NCI-H187 (cell line): ENCODE results near the gene LRRC4C.
"Not testable (repeated sequence)": the region's sequence is repeated elsewhere in the genome, so short reads cannot be mapped to it uniquely, and the experiment has no call there.

ENCODE experiments used
- DNase-seq, 2 experiments: peaks; one replicate each; lab custom pipeline; 2025; lab: John Stamatoyannopoulos, UW

LRRC4C gene

GRCh38 chr11:40867991-40868632, 591.3 kb downstream of the LRRC4C start:
- no peak for DNase-seq

- not testable (repeated sequence) for DNase-seq
These were observed 601.7 kb downstream of the LRRC4C start for GRCh38 chr11:40857754-40858153.

DNA sequence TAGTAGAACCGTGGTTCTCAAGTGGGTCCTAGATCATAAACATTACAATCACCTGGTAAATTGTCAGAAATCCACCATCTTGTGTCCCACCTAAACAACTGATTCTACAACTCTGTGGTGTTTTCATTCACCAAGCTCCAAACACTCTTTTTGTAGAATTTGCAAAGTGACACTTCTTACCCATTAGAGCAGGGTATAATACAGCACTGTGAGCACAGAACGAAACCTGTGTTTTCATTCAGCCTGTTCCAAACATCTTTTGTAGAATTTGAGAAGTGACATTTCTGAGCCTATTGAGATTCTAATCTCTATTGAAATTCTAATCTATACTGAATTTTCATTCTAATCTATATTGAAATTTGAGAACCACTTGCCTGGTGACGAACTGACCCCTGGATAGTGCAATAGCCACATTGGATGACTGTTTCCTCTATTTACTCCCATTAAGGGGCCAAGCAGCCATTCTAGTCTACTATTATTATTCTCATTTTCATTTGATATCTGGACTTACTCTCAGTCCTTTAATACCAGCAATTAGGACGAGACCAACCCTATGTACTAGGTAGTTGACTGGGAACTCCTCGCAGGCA, 616.6 kb downstream of the LRRC4C start:
- no peak for DNase-seq

DNA sequence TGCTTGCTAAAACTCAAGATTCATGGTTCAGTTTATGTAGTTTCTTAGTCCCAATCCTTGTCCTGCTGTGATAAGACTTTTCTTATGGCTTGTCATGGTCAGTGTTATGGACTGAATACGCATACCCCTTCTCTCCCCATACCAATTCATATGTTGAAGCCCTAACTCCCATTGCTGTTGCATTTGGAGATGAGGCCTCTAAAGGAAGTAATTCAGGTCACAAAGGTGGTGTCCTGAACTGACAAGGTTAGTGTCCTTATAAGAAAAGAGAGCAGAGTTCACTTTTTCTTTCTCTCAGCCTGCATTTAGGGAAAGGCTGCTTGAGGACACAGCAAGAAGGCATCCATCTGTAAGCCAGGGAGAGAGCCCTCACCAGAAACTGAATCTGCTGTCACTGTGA, 618.2 kb downstream of the LRRC4C start:
- DNase-seq, result no peak

DNA sequence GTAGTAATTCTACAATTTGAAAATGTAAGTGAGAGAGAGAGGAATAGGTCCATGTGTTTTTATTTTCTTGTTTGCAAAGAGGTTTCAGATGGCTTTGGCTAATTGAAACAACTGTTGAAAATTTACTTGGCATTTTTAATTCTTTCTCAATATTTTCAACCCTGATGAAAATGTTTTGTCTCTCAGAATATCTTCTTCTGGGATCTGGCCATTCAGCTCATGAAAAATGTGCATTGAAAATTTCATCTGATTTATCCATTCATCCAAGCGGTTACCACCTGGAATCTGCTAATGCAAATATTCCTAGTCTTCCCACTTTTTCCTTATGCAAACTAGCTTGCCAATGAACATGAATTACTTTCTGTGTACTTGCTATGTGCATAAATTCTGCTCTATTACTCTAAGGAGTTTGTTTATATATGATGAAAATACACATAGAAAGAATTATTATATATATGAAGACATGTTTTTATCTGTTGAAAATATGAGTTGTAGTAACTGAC, 621.2 kb downstream of the LRRC4C start:
- no peak for DNase-seq

DNA sequence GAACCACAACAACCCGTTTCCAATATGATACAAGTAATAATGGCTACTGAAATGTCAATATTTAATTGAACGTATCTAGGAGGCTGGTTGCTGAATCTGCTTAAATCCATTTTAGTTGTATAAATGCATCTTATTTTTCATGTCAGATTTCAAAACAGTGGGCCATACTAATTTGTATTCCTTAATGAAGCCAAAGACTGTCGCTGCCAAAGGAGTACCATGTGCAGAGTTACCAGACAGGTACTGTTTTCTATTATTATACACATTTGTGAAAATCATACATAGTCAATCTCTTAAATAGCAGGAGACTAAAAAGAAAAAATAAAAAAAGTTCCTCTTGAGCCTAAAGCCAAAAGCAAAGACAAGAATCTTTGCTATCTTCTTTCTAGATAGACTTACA, 632.3 kb downstream of the LRRC4C start:
- DNase-seq, result no peak

DNA sequence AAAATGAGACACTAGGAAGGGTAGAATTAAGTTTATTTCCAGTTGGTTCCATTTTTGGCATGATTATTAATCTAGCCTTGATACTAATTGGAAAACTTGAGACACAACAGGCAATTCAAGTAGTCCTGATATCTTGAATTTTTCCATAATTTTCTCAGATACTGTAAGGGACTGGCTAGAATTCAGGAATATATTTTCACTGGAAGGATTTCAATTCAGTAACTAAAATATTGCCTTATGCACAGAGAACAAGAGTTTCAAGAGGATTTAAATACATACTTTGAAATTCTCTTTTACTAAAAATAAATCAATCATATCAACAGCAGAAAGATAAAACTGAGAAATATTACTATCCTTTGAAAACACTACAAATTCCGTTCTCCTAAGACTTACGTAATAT, 632.9 kb downstream of the LRRC4C start:
- no peak for DNase-seq

GRCh38 chr11:40825201-40825834, 634.1 kb downstream of the LRRC4C start:
- DNase-seq, result no peak

DNA sequence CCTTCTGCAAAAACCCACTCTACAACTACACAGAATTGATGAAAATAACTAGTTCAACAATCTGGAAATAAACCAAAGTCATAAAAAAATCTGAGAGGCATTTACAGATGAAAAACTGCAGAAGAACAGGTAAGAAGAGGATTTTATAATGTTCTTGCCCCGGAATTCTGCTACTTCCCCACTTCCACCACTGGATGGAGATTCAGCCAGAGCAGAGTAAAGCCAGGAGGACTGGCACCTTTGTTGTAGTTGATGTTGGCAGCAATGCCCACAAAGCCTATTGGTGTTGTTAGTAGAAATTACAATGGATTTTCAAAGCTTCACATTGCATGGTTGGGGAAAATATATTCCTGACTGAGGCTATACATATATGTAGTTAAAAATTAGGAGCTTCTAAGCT, 640.2 kb downstream of the LRRC4C start:
- DNase-seq, result no peak

DNA sequence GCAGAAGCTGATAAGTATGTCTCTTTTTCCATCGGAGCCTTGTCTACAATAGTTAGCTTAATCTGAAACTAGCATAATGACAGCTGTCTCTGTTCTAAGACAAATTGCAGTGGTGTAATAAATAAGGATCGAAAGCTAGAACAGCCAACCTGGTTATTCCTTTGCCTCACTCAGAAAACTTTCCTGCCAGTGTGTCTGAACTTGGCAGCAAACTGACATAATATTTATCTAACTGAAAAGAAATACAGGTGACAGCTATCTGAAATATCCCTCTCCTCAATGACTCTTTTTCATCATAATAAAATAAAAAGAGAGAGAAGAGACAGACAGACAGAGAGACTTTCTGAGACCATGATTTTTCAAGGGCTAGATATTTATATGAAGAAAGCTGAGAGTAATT, 642.5 kb downstream of the LRRC4C start:
- no peak for DNase-seq

DNA sequence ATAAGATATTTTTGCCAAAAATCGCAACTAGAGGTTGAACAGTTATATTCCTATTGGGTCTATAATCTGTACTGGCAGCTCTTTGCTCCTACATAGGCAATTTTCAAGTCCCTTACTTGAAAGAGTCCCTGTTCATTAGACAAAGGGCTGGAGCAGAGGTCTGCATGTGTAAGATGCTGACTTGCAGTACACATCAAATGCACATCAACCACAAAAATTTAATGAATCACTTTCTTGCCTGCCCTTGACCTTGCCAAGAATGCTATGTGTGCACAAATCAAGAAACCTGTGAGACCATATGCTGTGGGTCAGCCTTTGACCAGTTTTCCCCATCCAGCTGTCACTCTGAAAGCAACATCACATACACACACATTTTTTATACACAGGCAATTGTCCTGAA, 661.5 kb downstream of the LRRC4C start:
- DNase-seq, result no peak

GRCh38 chr11:40787224-40787623, 672.2 kb downstream of the LRRC4C start:
- DNase-seq, result no peak

DNA sequence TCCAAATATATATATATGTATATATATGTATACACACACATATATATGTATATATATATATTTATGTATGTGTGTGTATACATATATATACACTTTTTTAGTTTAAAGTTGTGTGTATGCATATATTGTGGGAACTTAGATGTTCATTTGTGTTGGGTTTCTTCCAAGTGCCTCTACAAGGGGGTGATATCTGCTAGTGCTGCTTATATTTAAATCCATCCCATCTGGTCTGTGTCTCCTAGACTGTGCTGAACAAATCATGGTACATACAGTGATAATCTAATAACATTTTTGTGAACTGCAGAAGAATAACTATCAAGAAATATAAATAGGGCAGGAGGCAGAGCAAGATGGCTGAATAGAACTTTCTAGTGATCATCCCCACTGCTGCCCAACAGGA, 696.4 kb downstream of the LRRC4C start:
- DNase-seq, result no peak

- DNase-seq, result no peak
These were observed 700.1 kb downstream of the LRRC4C start for GRCh38 chr11:40759341-40759740.

DNA sequence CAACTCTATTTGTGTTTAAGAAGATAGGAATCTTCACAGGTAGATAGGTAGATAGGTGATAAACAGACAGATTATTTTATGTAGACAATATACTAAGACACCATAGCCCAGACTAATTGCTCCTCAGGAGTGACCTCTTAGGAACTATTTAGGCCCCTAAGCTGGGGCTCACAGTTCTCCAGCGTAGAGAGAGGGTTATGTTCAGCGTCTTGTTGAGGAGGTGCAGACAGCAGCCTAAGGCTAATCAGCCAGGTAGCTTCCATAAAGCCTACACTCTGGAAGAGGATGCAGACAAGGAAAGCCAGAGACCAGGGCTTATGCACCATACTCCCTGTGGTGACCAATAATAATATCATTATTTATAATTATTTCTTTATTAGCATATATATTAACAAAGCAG, 705.2 kb downstream of the LRRC4C start:
- no peak for DNase-seq

DNA sequence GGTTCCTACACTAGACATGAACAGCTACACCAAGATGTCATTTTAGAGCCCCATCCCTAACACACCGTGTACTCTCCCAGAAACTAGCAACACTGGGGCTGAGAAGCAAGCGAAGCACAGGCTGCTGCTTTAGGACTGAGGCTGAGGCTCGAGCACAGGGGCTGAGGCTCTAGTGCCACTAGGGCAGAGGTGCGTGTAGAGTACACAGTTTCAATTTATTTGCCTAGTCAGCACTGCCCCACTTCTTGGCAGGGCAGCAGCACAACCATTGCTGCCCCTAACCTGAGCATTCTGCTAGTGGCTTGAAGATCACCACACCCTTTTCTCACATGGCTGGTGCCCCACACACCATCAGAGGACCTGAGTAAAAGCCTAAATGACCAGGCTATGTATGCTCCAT, 713.2 kb downstream of the LRRC4C start:
- no peak for DNase-seq

GRCh38 chr11:40732132-40732531, 727.3 kb downstream of the LRRC4C start:
- DNase-seq, result no peak

- no peak for DNase-seq
These were observed 737.2 kb downstream of the LRRC4C start for GRCh38 chr11:40722179-40722795.

DNA sequence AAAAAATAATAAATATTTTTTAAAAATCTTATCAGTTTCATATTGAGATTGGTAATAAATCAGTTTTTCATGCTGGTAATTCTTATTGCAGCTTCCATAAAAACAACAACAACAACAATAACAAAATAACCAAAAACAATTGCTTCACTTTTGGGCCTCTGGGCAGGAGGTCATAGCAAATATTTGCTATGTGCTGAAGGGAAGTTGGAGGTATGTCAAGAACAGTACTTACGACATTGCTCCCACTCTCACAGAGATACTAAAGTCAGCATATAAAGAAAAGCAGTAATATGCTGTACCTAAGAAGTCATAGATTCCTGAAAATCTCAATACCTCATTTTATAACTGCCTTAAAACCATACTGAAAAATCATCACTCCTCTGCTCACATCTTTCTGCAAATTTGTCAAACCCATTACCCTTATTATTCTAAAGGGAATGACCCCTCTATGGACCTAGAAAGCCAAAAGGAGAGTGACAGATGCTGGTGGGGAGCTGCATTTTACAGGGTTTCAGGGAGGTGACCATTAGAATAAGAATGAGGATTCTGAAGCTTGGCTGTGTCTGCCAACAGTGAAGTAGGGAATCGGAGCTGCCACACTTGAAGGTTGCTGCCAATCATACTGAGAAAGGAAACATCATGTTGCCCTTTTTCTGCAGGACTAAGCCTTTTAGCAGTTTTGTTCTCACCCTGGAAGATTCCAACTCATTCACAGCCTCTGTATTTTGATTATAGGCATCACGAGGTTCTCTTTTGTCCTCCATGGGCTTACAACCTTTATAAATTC, 742.9 kb downstream of the LRRC4C start:
- no peak for DNase-seq

GRCh38 chr11:40713083-40713482, 746.4 kb downstream of the LRRC4C start:
- no peak for DNase-seq

- DNase-seq, result no peak
These were observed 758.4 kb downstream of the LRRC4C start for GRCh38 chr11:40701027-40701426.

- no peak for DNase-seq
These were observed 769.6 kb downstream of the LRRC4C start for GRCh38 chr11:40689823-40690222.
